ENCODE measurements around the gene MEGF10.
A peak's percentile ranks its signal among the peaks of the same experiment; 100 is the strongest.
"Not testable (repeated sequence)": the region's sequence is repeated elsewhere in the genome, so short reads cannot be mapped to it uniquely, and the experiment has no call there.

The MEGF10 gene

DNA sequence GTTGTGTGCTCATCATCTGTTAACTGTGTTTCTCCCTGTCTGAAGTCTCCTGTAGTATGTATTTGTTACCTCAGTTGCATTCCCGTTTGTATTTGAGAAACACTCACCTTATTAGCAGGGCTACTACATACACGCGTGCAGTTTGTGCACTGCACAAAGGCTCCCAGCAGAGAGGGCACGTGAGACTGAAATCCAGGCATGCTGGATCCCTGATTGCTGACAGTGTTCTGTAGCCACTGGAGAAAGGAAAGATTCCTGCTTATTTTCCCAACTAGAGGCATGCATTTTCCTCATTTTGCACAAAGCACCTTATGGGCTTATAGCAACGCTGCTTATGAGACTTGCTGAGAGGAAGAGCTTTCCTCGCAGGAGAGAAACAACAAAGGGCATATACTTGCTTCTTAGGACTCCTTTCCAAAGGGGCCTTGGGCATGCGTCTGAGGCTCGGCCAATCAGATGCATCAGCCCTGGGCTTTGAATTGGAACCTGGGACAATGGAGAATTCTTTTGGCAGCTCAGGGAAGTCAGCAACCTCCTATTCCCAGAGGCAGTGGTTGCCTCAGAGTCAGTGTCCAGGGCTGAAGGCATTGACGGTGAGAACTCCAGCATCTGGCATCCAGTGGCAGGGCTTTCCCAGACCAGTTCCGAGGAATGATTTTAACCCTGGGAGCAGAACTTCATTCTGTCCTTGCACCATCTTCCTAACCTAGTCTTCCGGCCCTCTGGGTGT is 9.9 kb upstream of the MEGF10 start:
- Histone ChIP-seq H3K4me1 (ENCODE audit: control insufficient read depth in 1 of 2, insufficient read depth in 2 of 2, low read length in 2 of 2) (no peaks in the 10 kb centered on the region), H3K4me3 (ENCODE audit: low read depth in 1 of 2, low read length in 2 of 2) (no peak overlapping the region), H3K9me3 (ENCODE audit: control insufficient read depth in 1 of 2, low read length in 2 of 2) (no peaks in the 10 kb centered on the region), H3K9ac (ENCODE audit: low read depth in 1 of 2, low read length in 2 of 2) (no peak overlapping the region), H3K36me3 (ENCODE audit: control insufficient read depth in 1 of 2, insufficient read depth in 2 of 2, low read length in 2 of 2) (no peaks in the 10 kb centered on the region), H3K27me3 (ENCODE audit: control insufficient read depth in 1 of 2, insufficient read depth in 2 of 2, low read length in 2 of 2) (peaks cover 0 to 8% of the 10 kb centered on the region in 2 donors), H3K27ac (ENCODE audit: low read depth, low read length) (no peak overlapping the region)

DNA sequence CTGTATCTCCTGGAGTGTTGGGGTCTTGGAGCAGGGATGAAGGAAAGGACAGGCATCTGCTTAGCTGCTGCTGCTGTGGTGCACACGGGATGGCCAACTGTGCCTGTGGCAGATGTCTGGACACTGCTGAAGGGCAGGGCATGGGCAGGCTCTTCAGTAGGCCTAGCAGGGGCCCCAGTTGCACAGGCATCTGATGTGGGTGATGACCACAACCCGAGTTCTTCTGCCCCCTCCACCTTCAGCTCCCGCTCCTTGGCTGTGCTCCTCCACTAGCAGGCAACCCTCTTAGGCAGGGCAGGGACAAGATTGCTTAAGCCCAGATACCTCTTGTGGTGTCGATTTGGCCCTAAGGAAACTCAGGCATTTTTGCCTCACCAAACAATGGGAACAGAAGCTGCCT is 9.0 kb upstream of the MEGF10 start:
- Histone ChIP-seq H3K27ac (ENCODE audit: low read depth, low read length) (no peak overlapping the region), H3K4me3 (ENCODE audit: low read depth in 1 of 2, low read length in 2 of 2) (no peak overlapping the region), H3K36me3 (ENCODE audit: control insufficient read depth in 1 of 2, insufficient read depth in 2 of 2, low read length in 2 of 2) (no peaks in the 10 kb centered on the region), H3K9ac (ENCODE audit: low read depth in 1 of 2, low read length in 2 of 2) (no peak overlapping the region), H3K4me1 (ENCODE audit: control insufficient read depth in 1 of 2, insufficient read depth in 2 of 2, low read length in 2 of 2) (no peaks in the 10 kb centered on the region), H3K27me3 (ENCODE audit: control insufficient read depth in 1 of 2, insufficient read depth in 2 of 2, low read length in 2 of 2) (peaks cover 0 to 8% of the 10 kb centered on the region in 2 donors), H3K9me3 (ENCODE audit: control insufficient read depth in 1 of 2, low read length in 2 of 2) (no peaks in the 10 kb centered on the region)

DNA sequence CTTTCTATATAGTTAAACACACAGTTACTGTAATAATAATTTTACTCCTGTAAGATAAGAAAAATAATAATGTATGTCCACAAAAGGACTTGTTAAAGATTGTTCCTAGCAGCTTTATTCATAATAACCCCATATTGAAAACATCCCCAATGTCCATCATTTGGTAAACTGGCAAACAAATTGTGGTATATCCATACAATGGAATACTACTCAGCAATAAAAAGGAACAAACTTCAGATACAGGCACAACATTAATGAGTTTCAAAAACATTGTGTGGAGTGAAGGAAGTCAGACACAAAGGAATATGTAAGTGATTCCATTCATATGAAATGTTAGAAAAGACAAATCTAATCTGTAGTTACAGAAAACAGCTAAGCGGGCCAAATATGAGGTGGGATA is 1.9 kb upstream of the MEGF10 start:
- H3K9ac ChIP-seq (ENCODE audit: low read depth in 1 of 2, low read length in 2 of 2), result no peak overlapping the region
- H3K36me3 ChIP-seq (ENCODE audit: control insufficient read depth in 1 of 2, insufficient read depth in 2 of 2, low read length in 2 of 2), result no peaks in the 10 kb centered on the region
- H3K9me3 ChIP-seq (ENCODE audit: control insufficient read depth in 1 of 2, low read length in 2 of 2), result no peaks in the 10 kb centered on the region
- peaks cover 7 to 15% of the 10 kb centered on the region in 2 donors for H3K27me3 ChIP-seq (ENCODE audit: control insufficient read depth in 1 of 2, insufficient read depth in 2 of 2, low read length in 2 of 2)
- H3K27ac ChIP-seq (ENCODE audit: low read depth, low read length), result no peak overlapping the region
- H3K4me1 ChIP-seq (ENCODE audit: control insufficient read depth in 1 of 2, insufficient read depth in 2 of 2, low read length in 2 of 2), result no peaks in the 10 kb centered on the region
- no peak overlapping the region for H3K4me3 ChIP-seq (ENCODE audit: low read depth in 1 of 2, low read length in 2 of 2)

DNA sequence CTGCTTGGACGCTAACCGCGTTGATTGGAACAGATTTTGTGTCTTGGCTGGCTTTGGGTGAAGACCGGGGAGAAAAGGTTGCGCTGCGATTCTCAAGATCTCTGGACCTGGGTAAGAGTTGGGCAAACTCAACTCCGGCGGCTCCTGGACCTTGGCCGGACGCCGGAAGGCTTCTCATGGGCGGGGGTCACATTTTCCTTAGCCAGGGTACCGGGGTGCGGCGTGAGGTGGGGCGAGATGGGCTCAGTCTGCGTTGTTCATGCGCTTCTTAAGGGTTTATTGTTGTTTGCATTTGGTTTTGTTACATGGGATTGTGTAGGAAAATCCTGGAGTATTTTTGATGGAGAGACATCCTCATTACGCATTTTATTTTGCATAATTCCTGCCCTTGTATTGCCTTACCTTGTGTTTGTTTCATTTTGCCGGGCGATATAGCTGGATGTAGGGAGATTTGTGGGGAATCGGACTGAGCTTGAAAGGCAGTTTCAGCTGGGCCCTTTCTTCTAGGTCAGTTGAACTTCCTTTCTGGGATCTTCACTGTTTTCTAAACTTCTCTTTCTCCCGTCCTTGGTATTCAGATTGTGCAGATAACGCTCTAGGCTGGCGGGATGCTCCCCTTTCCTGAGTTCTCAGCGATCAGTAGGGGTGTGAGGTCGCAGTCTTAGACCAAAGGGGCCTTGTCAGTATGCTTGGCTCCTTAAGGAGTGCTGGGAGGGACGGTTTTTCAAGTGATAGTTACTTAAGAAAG is 524 bp downstream of the MEGF10 start:
- H3K9ac ChIP-seq (ENCODE audit: low read depth in 1 of 2, low read length in 2 of 2), result no peak overlapping the region
- H3K9me3 ChIP-seq (ENCODE audit: control insufficient read depth in 1 of 2, low read length in 2 of 2), result no peaks in the 10 kb centered on the region
- H3K4me3 ChIP-seq (ENCODE audit: low read depth in 1 of 2, low read length in 2 of 2), result peak overlapping the region; percentile 64 to 67
- no peak overlapping the region for H3K27ac ChIP-seq (ENCODE audit: low read depth, low read length)
- no peaks in the 10 kb centered on the region for H3K4me1 ChIP-seq (ENCODE audit: control insufficient read depth in 1 of 2, insufficient read depth in 2 of 2, low read length in 2 of 2)
- H3K36me3 ChIP-seq (ENCODE audit: control insufficient read depth in 1 of 2, insufficient read depth in 2 of 2, low read length in 2 of 2), result no peaks in the 10 kb centered on the region
- H3K27me3 ChIP-seq (ENCODE audit: control insufficient read depth in 1 of 2, insufficient read depth in 2 of 2, low read length in 2 of 2), result peaks cover 7 to 15% of the 10 kb centered on the region in 2 donors

DNA sequence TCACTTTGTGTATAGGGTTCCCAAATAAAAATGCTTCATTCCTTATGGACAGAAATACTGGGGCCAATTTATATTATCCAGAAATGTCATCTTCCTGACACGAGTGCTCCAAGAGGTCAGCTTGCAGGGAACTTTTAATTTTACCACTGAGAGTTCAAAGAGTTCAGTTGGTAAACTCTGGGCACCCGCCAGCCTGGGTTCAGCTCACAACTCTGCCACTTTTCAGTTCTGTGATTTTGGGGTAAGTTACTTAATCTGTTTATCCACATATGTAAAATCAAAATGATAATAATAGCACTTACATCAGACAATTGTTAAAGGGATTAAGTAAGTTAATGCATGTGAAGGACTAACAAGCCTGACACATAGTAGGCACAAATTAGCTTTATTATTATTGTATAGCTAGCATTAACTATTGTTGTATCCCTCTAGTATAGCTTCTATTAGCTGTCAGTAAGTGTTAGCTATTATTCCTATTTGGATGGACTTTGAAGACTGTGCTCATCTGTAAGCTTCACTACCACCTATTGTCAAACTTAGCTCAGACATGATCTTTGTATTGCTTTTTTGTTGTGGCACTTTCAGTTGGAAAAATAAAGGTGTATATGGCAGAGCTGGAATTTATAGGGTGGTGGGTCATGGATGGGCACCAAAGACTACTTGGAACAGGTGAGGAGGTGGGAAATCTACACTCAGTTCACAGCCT is 1.6 kb downstream of the MEGF10 start:
- H3K27ac ChIP-seq (ENCODE audit: low read depth, low read length), result no peak overlapping the region
- peaks cover 7 to 15% of the 10 kb centered on the region in 2 donors for H3K27me3 ChIP-seq (ENCODE audit: control insufficient read depth in 1 of 2, insufficient read depth in 2 of 2, low read length in 2 of 2)
- H3K4me3 ChIP-seq (ENCODE audit: low read depth in 1 of 2, low read length in 2 of 2), result no peak overlapping the region
- H3K36me3 ChIP-seq (ENCODE audit: control insufficient read depth in 1 of 2, insufficient read depth in 2 of 2, low read length in 2 of 2), result no peaks in the 10 kb centered on the region
- no peaks in the 10 kb centered on the region for H3K4me1 ChIP-seq (ENCODE audit: control insufficient read depth in 1 of 2, insufficient read depth in 2 of 2, low read length in 2 of 2)
- H3K9ac ChIP-seq (ENCODE audit: low read depth in 1 of 2, low read length in 2 of 2), result no peak overlapping the region
- no peaks in the 10 kb centered on the region for H3K9me3 ChIP-seq (ENCODE audit: control insufficient read depth in 1 of 2, low read length in 2 of 2)

DNA sequence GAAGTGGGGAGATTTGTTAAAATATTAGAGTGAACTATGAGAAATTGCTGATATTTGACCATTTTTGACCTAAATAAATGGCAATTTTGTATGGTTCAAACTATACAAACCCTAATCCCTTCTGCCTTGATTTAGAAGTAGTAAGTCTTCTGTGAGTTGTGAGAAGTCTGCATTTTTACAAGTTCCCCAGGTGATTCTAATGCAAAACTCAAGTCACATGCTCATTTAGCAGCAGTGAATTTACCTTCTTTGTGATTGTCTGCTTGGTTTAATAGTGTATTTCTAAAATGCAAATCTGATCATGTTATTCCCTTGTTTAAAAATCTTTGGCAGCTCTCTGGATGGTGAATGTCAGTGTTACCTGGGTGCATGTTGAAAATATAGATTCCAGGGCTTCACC is 2.8 kb downstream of the MEGF10 start:
- H3K27me3 ChIP-seq (ENCODE audit: control insufficient read depth in 1 of 2, insufficient read depth in 2 of 2, low read length in 2 of 2), result peaks cover 7 to 12% of the 10 kb centered on the region in 2 donors
- H3K27ac ChIP-seq (ENCODE audit: low read depth, low read length), result no peak overlapping the region
- no peaks in the 10 kb centered on the region for H3K36me3 ChIP-seq (ENCODE audit: control insufficient read depth in 1 of 2, insufficient read depth in 2 of 2, low read length in 2 of 2)
- H3K9ac ChIP-seq (ENCODE audit: low read depth in 1 of 2, low read length in 2 of 2), result no peak overlapping the region
- H3K9me3 ChIP-seq (ENCODE audit: control insufficient read depth in 1 of 2, low read length in 2 of 2), result no peaks in the 10 kb centered on the region
- no peaks in the 10 kb centered on the region for H3K4me1 ChIP-seq (ENCODE audit: control insufficient read depth in 1 of 2, insufficient read depth in 2 of 2, low read length in 2 of 2)
- H3K4me3 ChIP-seq (ENCODE audit: low read depth in 1 of 2, low read length in 2 of 2), result no peak overlapping the region

DNA sequence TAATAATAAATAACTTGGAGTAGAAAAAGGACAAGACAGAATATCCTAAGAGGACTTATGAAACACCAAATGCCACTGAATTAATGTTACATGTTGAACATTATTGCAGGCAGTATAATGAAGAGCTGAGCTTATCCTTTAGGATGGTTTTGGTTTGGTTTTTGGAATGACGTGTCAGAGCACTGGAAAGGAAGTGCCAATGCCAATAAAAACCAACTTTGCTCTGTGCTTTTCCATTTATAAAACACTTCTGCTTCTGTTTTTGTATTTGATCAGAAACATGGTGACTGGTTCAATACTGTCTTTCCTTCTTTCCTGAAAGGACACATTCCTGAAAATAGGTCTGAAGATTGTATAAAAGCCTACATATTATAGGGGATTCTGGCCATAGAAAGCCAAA is 4.2 kb downstream of the MEGF10 start:
- no peaks in the 10 kb centered on the region for H3K9me3 ChIP-seq (ENCODE audit: control insufficient read depth in 1 of 2, low read length in 2 of 2)
- no peak overlapping the region for H3K27ac ChIP-seq (ENCODE audit: low read depth, low read length)
- H3K36me3 ChIP-seq (ENCODE audit: control insufficient read depth in 1 of 2, insufficient read depth in 2 of 2, low read length in 2 of 2), result no peaks in the 10 kb centered on the region
- H3K9ac ChIP-seq (ENCODE audit: low read depth in 1 of 2, low read length in 2 of 2), result no peak overlapping the region
- peaks cover 7 to 12% of the 10 kb centered on the region in 2 donors for H3K27me3 ChIP-seq (ENCODE audit: control insufficient read depth in 1 of 2, insufficient read depth in 2 of 2, low read length in 2 of 2)
- no peak overlapping the region for H3K4me3 ChIP-seq (ENCODE audit: low read depth in 1 of 2, low read length in 2 of 2)
- no peaks in the 10 kb centered on the region for H3K4me1 ChIP-seq (ENCODE audit: control insufficient read depth in 1 of 2, insufficient read depth in 2 of 2, low read length in 2 of 2)

DNA sequence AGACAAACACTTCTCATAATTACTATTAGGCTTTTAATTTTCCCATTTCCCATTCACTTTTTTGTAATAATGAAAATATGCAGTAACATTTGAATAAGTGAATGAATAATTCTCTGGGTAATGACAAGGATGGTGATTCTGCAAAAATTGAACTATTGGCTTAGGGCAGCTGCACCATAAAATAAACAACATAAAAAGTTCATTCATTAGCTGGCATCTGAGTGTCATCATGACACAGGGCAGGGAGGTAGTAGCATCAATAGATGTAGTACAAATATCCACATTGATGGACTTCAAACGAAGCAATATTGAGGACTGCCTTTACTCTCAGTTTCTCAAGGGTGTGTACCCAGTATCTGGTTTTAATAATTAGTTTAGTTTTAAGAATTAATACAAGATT is 4.9 kb downstream of the MEGF10 start:
- no peak overlapping the region for H3K4me3 ChIP-seq (ENCODE audit: low read depth in 1 of 2, low read length in 2 of 2)
- no peak overlapping the region for H3K9ac ChIP-seq (ENCODE audit: low read depth in 1 of 2, low read length in 2 of 2)
- H3K4me1 ChIP-seq (ENCODE audit: control insufficient read depth in 1 of 2, insufficient read depth in 2 of 2, low read length in 2 of 2), result no peaks in the 10 kb centered on the region
- no peaks in the 10 kb centered on the region for H3K36me3 ChIP-seq (ENCODE audit: control insufficient read depth in 1 of 2, insufficient read depth in 2 of 2, low read length in 2 of 2)
- no peaks in the 10 kb centered on the region for H3K9me3 ChIP-seq (ENCODE audit: control insufficient read depth in 1 of 2, low read length in 2 of 2)
- no peak overlapping the region for H3K27ac ChIP-seq (ENCODE audit: low read depth, low read length)
- H3K27me3 ChIP-seq (ENCODE audit: control insufficient read depth in 1 of 2, insufficient read depth in 2 of 2, low read length in 2 of 2), result peaks cover 7 to 12% of the 10 kb centered on the region in 2 donors

DNA sequence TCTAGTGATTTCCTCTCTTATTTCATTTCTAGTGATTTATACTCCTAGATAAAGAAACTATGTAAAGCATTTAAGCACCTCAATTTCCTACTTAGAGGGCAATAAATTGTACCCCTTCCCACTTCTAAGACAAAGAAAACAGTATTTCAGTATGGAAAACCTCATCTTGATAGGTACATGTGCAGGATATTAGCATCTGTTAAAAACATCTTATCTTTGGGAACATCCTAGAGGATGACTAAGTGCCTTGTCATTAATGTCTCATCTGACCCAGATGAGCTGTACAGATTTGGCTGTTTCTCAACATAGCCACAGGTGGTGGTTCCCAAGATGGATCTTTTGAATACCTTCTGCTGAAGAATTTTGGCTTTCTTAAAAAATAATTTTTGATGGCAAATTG is 5.7 kb downstream of the MEGF10 start:
- H3K27ac ChIP-seq (ENCODE audit: low read depth, low read length), result no peak overlapping the region
- no peak overlapping the region for H3K4me3 ChIP-seq (ENCODE audit: low read depth in 1 of 2, low read length in 2 of 2)
- H3K9me3 ChIP-seq (ENCODE audit: control insufficient read depth in 1 of 2, low read length in 2 of 2), result no peaks in the 10 kb centered on the region
- no peaks in the 10 kb centered on the region for H3K36me3 ChIP-seq (ENCODE audit: control insufficient read depth in 1 of 2, insufficient read depth in 2 of 2, low read length in 2 of 2)
- no peak overlapping the region for H3K9ac ChIP-seq (ENCODE audit: low read depth in 1 of 2, low read length in 2 of 2)
- H3K4me1 ChIP-seq (ENCODE audit: control insufficient read depth in 1 of 2, insufficient read depth in 2 of 2, low read length in 2 of 2), result no peaks in the 10 kb centered on the region
- H3K27me3 ChIP-seq (ENCODE audit: control insufficient read depth in 1 of 2, insufficient read depth in 2 of 2, low read length in 2 of 2), result peaks cover 2 to 5% of the 10 kb centered on the region in 2 donors

DNA sequence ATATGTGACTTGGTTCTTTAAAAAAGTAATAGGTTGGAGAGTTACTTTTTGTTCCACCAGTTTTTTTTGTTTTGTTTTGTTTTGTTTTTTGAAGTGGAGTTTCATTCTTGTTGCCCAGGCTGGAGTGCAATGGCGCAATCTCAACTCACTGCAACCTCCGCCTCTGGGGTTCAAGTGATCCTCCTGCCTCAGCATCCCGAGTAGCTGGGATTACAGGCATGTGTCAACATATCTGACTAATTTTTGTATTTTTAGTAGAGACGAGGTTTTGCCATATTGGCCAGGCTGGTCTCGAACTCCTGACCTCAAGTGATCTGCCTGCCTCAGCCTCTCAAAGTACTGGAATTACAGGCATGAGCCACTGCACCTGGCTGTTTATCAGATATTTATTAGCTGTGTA is 6.3 kb downstream of the MEGF10 start:
- H3K4me3 ChIP-seq (ENCODE audit: low read depth in 1 of 2, low read length in 2 of 2); H3K36me3 ChIP-seq (ENCODE audit: control insufficient read depth in 1 of 2, insufficient read depth in 2 of 2, low read length in 2 of 2); H3K27me3 ChIP-seq (ENCODE audit: control insufficient read depth in 1 of 2, insufficient read depth in 2 of 2, low read length in 2 of 2); H3K9ac ChIP-seq (ENCODE audit: low read depth in 1 of 2, low read length in 2 of 2); H3K4me1 ChIP-seq (ENCODE audit: control insufficient read depth in 1 of 2, insufficient read depth in 2 of 2, low read length in 2 of 2); H3K9me3 ChIP-seq (ENCODE audit: control insufficient read depth in 1 of 2, low read length in 2 of 2); H3K27ac ChIP-seq (ENCODE audit: low read depth, low read length): not testable (repeated sequence)
